ENCODE measurements around the gene PER1. TPM values are rescaled to one million over a fixed set of nuclear protein-coding genes. Genes with fewer than 3 reads are reported as not detected.

PER1 gene
- total and polyA plus RNA-seq, 2 of the 13 experiments (the other 11 are each of a cell fraction or from before 2014, with no cell fraction given), result 2.6 to 3.6 TPM

- in situ Hi-C loops (cut with HindIII; ENCODE audit: extremely low pct_ligation_motif_present, low pct_unique_long_range_greater_than_20kb) (loop anchor here (5.0 kb wide), 1 partner anchor 46 kb away; no protein-coding TSS in a partner anchor), intact Hi-C loops (cut with micrococcal nuclease; ENCODE audit: unreplicated experiment) (loop anchor here (1.0 to 5.0 kb wide), 4 partner anchors 8 to 69 kb away; no protein-coding TSS in a partner anchor)
- Histone ChIP-seq H3K9ac (ENCODE audit: insufficient read depth, low read depth, low read length) (peak within 1 kb of the TSS; percentile 62), H3K36me3 (replicated peaks in 1 of 2; ENCODE audit: control insufficient read depth in 1 of 2, insufficient read depth in 2 of 2, low read length in 2 of 2) (no peaks in the 10 kb centered on the region), H3K27me3 (ENCODE audit: control insufficient read depth in 1 of 2, insufficient read depth in 2 of 2, low read length in 2 of 2) (peaks cover 4 to 51% of the 10 kb centered on the region in 2 experiments), H3K9me3 (ENCODE audit: low read length) (no peaks in the 10 kb centered on the region), H3K4me2 (ENCODE audit: low read depth, low read length) (peak within 1 kb of the TSS; percentile 100), H3K79me2 (ENCODE audit: insufficient read depth, low read length) (no peaks in the 10 kb centered on the region), H4K20me1 (ENCODE audit: insufficient read depth, low read length) (peaks cover 11% of the 10 kb centered on the region; the same call in 1 of the 2 replicates), H2AFZ (ENCODE audit: low read length) (peak within 1 kb of the TSS; percentile 74), H3K4me3 (replicated peaks in 1 of 3; ENCODE audit: insufficient read depth in 1 of 3, low read depth in 2 of 3, low read length in 3 of 3) (peak within 1 kb of the TSS; percentile 68 to 95 (median 94)), H3K4me1 (ENCODE audit: insufficient read depth, low read length) (peaks cover 44% of the 10 kb centered on the region), H3K27ac (ENCODE audit: extremely low read length, insufficient read depth, low read length) (peak within 1 kb of the TSS; percentile 10)
- peak; percentile 49 for DNase-seq (ENCODE audit: low spot score)
- WGBS (ENCODE audit: low lambda C conversion rate), result 1% methylated on average over 27 of the region's 33 CpGs
- ChIA-PET POLR2A (interaction anchor here (0.6 to 5.1 kb wide), 5 partner anchors 8 to 175 kb away, joined by 3 to 35 read pairs (median 4); no protein-coding TSS in a partner anchor), CTCF (ENCODE audit: low intra/inter-chr PET ratio, low total read pairs) (interaction anchor here (1.6 kb wide), 1 partner anchor 24 kb away, joined by 12 read pairs; no protein-coding TSS in a partner anchor)
- no peak for FAIRE-seq
- peak; percentile 16 for ATAC-seq
- BruUV-seq (replicated peaks), result no TSS peak
- TF ChIP-seq ZNF556 (CRISPR knock-in tag; IDR thresholded peaks at IDR 0.05; ENCODE audit: borderline replicate concordance) (0 out of 2 replicates have a peak, but pooled peaks have one; percentile 7), FOXA1 (IDR thresholded peaks at IDR 0.05) (no peak), FOXA1 (CRISPR knock-in tag; IDR thresholded peaks at IDR 0.05) (0 out of 2 replicates have a peak, but pooled peaks have one; percentile 2), THAP9 (CRISPR knock-in tag; IDR thresholded peaks at IDR 0.05; ENCODE audit: borderline replicate concordance) (peak; percentile 38; the same call in 1 of the 2 replicates), USF2 (IDR thresholded peaks at IDR 0.05; ENCODE audit: low read depth, low read length) (peak; percentile 58; the same call in 1 of the 2 replicates), USF2 (CRISPR knock-in tag; IDR thresholded peaks at IDR 0.05; ENCODE audit: borderline replicate concordance) (no peak), CBX5 (CRISPR knock-in tag; IDR thresholded peaks at IDR 0.05; ENCODE audit: borderline replicate concordance) (0 out of 2 replicates have a peak, but pooled peaks have one; percentile 10), ZNF280B (CRISPR knock-in tag; IDR thresholded peaks at IDR 0.05; ENCODE audit: borderline replicate concordance) (0 out of 2 replicates have a peak, but pooled peaks have one; percentile 63), ZFP82 (CRISPR knock-in tag; IDR thresholded peaks at IDR 0.05; ENCODE audit: borderline replicate concordance) (peak; percentile 16; the same call in 1 of the 2 replicates), MXD3 (CRISPR knock-in tag; IDR thresholded peaks at IDR 0.05) (0 out of 2 replicates have a peak, but pooled peaks have one; percentile 52), BRD4 (CRISPR knock-in tag; IDR thresholded peaks at IDR 0.05) (0 out of 2 replicates have a peak, but pooled peaks have one; percentile 51), SAFB2 (CRISPR knock-in tag; IDR thresholded peaks at IDR 0.05; ENCODE audit: borderline replicate concordance, low read depth) (no peak), ETV6 (CRISPR knock-in tag; conservative IDR thresholded peaks at IDR 0.05) (no peak), HDAC1 (CRISPR knock-in tag; IDR thresholded peaks at IDR 0.05) (peak; percentile 28; the same call in 1 of the 2 replicates), NFKB2 (CRISPR knock-in tag; IDR thresholded peaks at IDR 0.05; ENCODE audit: borderline replicate concordance) (peak; percentile 30; the same call in 1 of the 2 replicates)
These were observed 34.0 kb downstream of the PER1 start, which contains the start of gene ALOXE3 for GRCh38 chr17:8117980-8118768. TSS of gene ALOXE3 (minus strand) at chr17:8118514. CDS start at chr17:8117990, 524 bp downstream.

Data from HepG2 (cell line).